Fibroblast of pulmonary artery (primary cell): ENCODE measurements around the gene MPHOSPH9.

ENCODE experiments used
- DNase-seq: peaks from one replicate; pipeline ENCODE4 v3.0.0-alpha.2; 2010; ENCODE audit warnings: low read depth
- H3K4me3 ChIP-seq: replicated peaks from 2 replicates; pipeline ENCODE4 v1.5.1; 2011; ENCODE audit warnings: low read depth, mild to moderate bottlenecking, control low read depth, low read length, moderate library complexity
- TF ChIP-seq, protein P1 (sequence below): IDR thresholded peaks from 2 replicates; pipeline ENCODE4 v1.5.1; 2011; ENCODE audit warnings: mild to moderate bottlenecking, control low read depth, low read length, inconsistent platforms; ENCODE audit errors: missing control alignments

Gene MPHOSPH9, protein sequence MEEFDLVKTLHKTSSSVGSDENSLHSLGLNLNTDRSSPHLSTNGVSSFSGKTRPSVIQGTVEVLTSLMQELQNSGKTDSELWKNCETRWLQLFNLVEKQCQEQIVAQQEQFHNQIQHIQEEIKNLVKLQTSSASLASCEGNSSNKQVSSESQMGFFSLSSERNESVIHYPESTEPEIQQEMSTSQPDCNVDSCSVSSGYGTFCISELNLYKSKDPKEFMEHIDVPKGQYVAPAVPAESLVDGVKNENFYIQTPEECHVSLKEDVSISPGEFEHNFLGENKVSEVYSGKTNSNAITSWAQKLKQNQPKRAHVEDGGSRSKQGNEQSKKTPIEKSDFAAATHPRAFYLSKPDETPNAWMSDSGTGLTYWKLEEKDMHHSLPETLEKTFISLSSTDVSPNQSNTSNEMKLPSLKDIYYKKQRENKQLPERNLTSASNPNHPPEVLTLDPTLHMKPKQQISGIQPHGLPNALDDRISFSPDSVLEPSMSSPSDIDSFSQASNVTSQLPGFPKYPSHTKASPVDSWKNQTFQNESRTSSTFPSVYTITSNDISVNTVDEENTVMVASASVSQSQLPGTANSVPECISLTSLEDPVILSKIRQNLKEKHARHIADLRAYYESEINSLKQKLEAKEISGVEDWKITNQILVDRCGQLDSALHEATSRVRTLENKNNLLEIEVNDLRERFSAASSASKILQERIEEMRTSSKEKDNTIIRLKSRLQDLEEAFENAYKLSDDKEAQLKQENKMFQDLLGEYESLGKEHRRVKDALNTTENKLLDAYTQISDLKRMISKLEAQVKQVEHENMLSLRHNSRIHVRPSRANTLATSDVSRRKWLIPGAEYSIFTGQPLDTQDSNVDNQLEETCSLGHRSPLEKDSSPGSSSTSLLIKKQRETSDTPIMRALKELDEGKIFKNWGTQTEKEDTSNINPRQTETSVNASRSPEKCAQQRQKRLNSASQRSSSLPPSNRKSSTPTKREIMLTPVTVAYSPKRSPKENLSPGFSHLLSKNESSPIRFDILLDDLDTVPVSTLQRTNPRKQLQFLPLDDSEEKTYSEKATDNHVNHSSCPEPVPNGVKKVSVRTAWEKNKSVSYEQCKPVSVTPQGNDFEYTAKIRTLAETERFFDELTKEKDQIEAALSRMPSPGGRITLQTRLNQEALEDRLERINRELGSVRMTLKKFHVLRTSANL

DNA sequence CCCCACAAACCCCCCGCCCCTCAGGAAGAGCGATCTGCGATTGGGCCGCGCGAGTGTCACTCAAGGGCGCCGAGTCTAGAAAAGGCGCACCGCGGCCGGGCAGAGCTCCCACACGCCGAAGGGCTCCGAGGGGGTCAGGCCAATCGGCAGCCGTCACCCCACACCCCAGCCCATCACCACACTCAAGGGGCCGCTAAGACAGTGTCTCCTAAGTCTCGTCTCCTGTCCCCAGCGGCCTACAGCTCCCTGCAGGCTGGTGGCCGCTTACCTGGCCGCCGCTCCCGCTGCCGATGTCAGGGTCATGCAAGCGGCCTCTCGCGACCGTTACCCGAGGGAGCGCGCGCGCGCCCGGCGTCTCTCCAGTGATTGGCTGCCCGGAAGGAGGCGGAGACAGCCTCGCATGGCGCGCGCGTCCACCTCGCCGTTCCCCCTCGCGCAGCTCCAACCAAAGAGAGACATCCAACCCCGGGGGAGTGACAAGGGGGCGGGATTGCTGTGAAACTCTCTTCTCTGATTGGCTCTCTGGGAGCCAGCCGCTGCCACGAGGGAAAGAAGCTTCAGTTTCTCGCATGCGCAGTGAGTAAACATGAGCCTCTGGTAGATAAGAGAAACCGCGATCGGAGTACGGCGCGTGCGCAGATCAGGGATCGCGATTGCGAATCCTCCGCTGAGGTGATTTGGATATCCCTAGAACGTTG is at the start of gene MPHOSPH9, which contains the start of gene MTRFR:
Gene MPHOSPH9 (minus strand): TSS at position 335 of the 698 bp plus-strand sequence. CDS start 2,777 bp downstream, outside the sequence.
Gene MTRFR (plus strand): TSS at position 630 of the 698 bp plus-strand sequence. CDS start 20,239 bp downstream, outside the sequence.
- H3K4me3 ChIP-seq: peak within 1 kb of the TSS; percentile 96
- DNase-seq: peak; percentile 100
- TF ChIP-seq, protein P1, sequence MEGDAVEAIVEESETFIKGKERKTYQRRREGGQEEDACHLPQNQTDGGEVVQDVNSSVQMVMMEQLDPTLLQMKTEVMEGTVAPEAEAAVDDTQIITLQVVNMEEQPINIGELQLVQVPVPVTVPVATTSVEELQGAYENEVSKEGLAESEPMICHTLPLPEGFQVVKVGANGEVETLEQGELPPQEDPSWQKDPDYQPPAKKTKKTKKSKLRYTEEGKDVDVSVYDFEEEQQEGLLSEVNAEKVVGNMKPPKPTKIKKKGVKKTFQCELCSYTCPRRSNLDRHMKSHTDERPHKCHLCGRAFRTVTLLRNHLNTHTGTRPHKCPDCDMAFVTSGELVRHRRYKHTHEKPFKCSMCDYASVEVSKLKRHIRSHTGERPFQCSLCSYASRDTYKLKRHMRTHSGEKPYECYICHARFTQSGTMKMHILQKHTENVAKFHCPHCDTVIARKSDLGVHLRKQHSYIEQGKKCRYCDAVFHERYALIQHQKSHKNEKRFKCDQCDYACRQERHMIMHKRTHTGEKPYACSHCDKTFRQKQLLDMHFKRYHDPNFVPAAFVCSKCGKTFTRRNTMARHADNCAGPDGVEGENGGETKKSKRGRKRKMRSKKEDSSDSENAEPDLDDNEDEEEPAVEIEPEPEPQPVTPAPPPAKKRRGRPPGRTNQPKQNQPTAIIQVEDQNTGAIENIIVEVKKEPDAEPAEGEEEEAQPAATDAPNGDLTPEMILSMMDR: no peak

- no peak overlapping the region for H3K4me3 ChIP-seq
- TF ChIP-seq, protein P1: no peak
- no peak for DNase-seq
Measured at GRCh38 chr12:123282111-123282510, 49.2 kb upstream of the MPHOSPH9 start.

GRCh38 chr12:123280971-123281370 is 48.0 kb upstream of the MPHOSPH9 start:
- H3K4me3 ChIP-seq: no peak overlapping the region
- TF ChIP-seq, protein P1: no peak
- no peak for DNase-seq

DNA sequence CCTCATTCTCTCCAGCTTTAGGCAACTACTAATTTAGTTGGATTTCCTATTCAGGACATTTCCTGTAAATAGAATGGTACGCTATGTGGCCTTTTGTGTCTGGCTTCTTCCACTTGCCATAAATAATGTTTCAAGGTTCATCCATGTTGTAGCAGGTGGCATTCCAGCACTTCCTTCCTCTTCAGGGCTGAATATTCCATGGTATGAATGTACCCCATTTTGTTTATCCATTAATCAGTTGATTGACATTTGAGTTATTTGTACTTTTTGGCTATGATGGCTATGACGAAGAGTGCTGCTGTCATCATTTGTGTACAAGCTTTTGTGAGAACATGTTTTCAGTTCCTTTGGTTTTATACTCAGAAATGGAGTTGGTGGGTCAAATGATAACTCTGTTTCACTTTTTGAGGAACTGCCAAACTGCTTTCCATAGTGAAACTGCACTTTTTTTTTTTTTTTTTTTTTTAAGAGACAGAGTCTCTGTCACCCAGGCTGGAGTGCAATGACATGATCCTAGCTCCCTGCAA is 45.2 kb upstream of the MPHOSPH9 start:
- TF ChIP-seq, protein P1: no peak
- no peak for DNase-seq

DNA sequence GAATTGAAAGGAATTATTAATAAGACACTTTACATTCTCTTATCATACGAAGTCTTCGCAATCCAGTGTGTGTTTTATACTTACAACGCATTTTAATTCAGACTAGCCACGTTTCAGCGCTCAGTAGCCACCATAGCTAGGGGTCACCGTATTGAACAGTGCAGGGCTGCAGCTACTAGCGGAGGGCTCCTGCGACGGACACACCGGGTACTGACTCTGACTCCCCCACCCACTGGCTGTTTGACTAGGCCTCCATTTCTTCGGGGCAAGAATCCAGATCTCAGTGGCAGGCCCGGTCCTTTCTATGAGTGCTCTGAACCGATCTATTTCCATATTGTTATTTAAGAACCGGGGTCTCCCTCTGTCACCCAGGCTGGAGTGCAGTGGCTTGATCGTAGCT is 40.2 kb upstream of the MPHOSPH9 start:
- H3K4me3 ChIP-seq: no peak overlapping the region
- TF ChIP-seq, protein P1: no peak
- DNase-seq: no peak

More for the DNA sequence above, 45.2 kb upstream of the MPHOSPH9 start:
- no peak overlapping the region for H3K4me3 ChIP-seq
